Loucy (cell line): Measurements from ENCODE around the gene TBC1D2.

Experiments used
- H2AFZ ChIP-seq: fragments of 200-600 bp; sonication (generic); 2 replicates; pipeline ENCODE4 v1.6.0; 2016; ENCODE audit warnings: antibody characterized with exemption, mild to moderate bottlenecking, low read length, moderate library complexity
- H3F3A ChIP-seq: fragments of 200-600 bp; 2 replicates; pipeline ENCODE4 v1.6.0; 2016; ENCODE audit warnings: antibody characterized with exemption, low read depth, mild to moderate bottlenecking
- H3K27me3 ChIP-seq: fragments of 200-600 bp; sonication (generic); 2 replicates; pipeline ENCODE4 v1.6.1; 2014; ENCODE audit warnings: low read length, mild to moderate bottlenecking; ENCODE audit not compliant: insufficient read depth, poor library complexity, severe bottlenecking
- H3K36me3 ChIP-seq: fragments of 200-600 bp; sonication (generic); 2 replicates; pipeline ENCODE4 v1.6.1; 2016; ENCODE audit warnings: low read length; ENCODE audit not compliant: insufficient read depth
- H3K4me1 ChIP-seq: fragments of 200-600 bp; sonication (generic); 2 replicates; pipeline ENCODE4 v1.5.1; 2014; ENCODE audit warnings: low read length, mild to moderate bottlenecking; ENCODE audit not compliant: insufficient read depth, poor library complexity, severe bottlenecking
- H3K4me2 ChIP-seq: fragments of 200-600 bp; sonication (generic); 2 replicates; pipeline ENCODE4 v1.6.0; 2014; ENCODE audit warnings: antibody characterized with exemption, low read length, low read depth, mild to moderate bottlenecking; ENCODE audit not compliant: poor library complexity, severe bottlenecking
- H3K4me3 ChIP-seq: fragments of 200-600 bp; sonication (generic); 2 replicates; pipeline ENCODE4 v1.5.1; 2014; ENCODE audit warnings: low read length, mild to moderate bottlenecking, mixed read lengths; ENCODE audit not compliant: poor library complexity, severe bottlenecking
- H3K79me2 ChIP-seq: fragments of 200-600 bp; sonication (generic); 2 replicates; pipeline ENCODE4 v1.6.1; 2014; ENCODE audit warnings: low read length; ENCODE audit not compliant: insufficient read depth
- H3K9ac ChIP-seq: fragments of 200-600 bp; sonication (generic); 2 replicates; pipeline ENCODE4 v1.6.0; 2014; ENCODE audit warnings: mild to moderate bottlenecking, low read depth, low read length, moderate library complexity; ENCODE audit not compliant: poor library complexity, severe bottlenecking
- H3K9me2 ChIP-seq: fragments of 200-600 bp; sonication (generic); replicated peaks from 2 replicates; pipeline ENCODE4 v1.6.1; 2016; ENCODE audit warnings: low read depth, low read length, mixed read lengths
- H3K9me3 ChIP-seq: fragments of 200-600 bp; sonication (generic); 2 replicates; pipeline ENCODE4 v1.6.1; 2014; ENCODE audit warnings: mild to moderate bottlenecking, antibody characterized with exemption, low read length, low read depth; ENCODE audit not compliant: insufficient read depth
- H4K20me1 ChIP-seq: fragments of 200-600 bp; sonication (generic); 2 replicates; pipeline ENCODE4 v1.6.0; 2014; ENCODE audit warnings: antibody characterized with exemption, low read length, mild to moderate bottlenecking; ENCODE audit not compliant: insufficient read depth, poor library complexity, severe bottlenecking
- EZH2phosphoT487 ChIP-seq: fragments of 200-600 bp; IDR thresholded peaks from 2 replicates; pipeline ENCODE4 v1.6.1; 2018; ENCODE audit warnings: antibody characterized with exemption, mild to moderate bottlenecking, moderate library complexity, borderline replicate concordance
- TF ChIP-seq, protein P1 (sequence below): fragments of 200-600 bp; sonication (generic); conservative IDR thresholded peaks from 2 replicates; pipeline ENCODE4 v1.5.1; 2014; ENCODE audit warnings: mild to moderate bottlenecking, antibody characterized with exemption, low read length

TBC1D2 gene

DNA sequence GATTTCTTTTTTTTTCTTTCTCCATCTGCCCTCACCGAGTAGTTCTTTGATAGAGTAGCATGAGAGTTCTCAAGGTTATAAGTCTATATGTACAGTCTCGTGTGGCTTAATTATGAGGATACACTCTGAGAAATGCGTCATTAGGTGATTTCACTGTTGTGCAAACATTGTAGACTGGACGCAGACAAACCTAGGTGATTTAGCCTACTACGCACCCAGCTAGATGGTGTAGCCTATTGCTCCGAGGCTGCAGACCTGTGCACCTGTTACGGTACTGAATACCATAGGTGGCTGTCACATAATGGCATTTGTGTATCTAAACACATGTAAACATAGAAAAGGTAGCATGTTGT, 36.1 kb downstream of the TBC1D2 start:
- Histone ChIP-seq H3K36me3 (no peaks in the 10 kb centered on the region), H3K4me1 (no peaks in the 10 kb centered on the region), H3K9me3 (no peaks in the 10 kb centered on the region), H3K79me2 (no peaks in the 10 kb centered on the region), H3K4me3 (no peak overlapping the region), H2AFZ (no peak overlapping the region), H3K4me2 (no peak overlapping the region), H3F3A (no peaks in the 10 kb centered on the region), H3K27me3 (no peaks in the 10 kb centered on the region), H4K20me1 (no peaks in the 10 kb centered on the region), H3K9me2 (no peaks in the 10 kb centered on the region), H3K9ac (no peak overlapping the region)
- TF ChIP-seq, protein P1, sequence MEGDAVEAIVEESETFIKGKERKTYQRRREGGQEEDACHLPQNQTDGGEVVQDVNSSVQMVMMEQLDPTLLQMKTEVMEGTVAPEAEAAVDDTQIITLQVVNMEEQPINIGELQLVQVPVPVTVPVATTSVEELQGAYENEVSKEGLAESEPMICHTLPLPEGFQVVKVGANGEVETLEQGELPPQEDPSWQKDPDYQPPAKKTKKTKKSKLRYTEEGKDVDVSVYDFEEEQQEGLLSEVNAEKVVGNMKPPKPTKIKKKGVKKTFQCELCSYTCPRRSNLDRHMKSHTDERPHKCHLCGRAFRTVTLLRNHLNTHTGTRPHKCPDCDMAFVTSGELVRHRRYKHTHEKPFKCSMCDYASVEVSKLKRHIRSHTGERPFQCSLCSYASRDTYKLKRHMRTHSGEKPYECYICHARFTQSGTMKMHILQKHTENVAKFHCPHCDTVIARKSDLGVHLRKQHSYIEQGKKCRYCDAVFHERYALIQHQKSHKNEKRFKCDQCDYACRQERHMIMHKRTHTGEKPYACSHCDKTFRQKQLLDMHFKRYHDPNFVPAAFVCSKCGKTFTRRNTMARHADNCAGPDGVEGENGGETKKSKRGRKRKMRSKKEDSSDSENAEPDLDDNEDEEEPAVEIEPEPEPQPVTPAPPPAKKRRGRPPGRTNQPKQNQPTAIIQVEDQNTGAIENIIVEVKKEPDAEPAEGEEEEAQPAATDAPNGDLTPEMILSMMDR = no peak
- no peak for TF ChIP-seq EZH2phosphoT487

DNA sequence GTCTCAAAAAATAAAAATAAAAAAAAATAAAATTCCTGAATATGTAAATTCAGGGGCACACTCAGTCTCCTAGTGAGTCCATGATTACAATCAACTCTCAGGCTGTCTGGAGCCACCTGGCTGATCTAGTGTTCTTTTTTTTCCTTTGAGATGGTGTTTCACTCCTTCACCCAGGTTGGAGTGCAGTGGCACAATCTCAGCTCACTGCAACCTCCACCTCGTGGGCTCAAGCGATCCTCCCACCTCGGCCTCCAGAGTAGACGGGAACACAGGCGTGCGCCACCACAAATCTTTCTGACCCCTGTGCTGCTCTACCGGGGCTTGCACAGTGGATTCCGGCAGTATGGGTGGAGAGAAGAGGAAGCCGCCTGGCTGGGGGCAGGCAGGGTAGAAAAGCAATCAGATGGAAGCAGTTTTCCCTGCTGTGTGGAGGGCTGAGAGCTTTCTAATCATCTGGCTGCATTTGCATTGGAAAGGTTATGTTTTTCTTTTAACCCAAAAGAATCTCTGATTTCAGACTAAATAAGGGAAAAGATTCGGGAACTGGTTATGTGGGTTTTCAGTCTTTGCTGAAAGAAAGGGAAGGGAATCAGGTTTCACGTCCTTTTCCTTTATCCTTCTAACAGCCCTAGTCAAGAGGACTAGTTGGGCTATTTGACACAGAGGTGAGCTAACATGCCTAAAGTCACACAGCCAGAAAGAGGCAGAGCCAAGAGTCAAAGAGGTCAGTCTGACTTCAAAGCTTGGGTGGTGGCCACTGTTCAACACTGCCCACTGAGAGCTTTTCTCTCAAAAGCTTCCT, 36.7 kb downstream of the TBC1D2 start:
- Histone ChIP-seq H3K4me1 (no peaks in the 10 kb centered on the region), H3F3A (no peaks in the 10 kb centered on the region), H3K27me3 (no peaks in the 10 kb centered on the region), H3K4me2 (no peak overlapping the region), H3K9me2 (no peaks in the 10 kb centered on the region), H3K4me3 (no peak overlapping the region), H3K36me3 (no peaks in the 10 kb centered on the region), H3K9me3 (no peaks in the 10 kb centered on the region), H4K20me1 (no peaks in the 10 kb centered on the region), H3K79me2 (no peaks in the 10 kb centered on the region), H2AFZ (no peak overlapping the region), H3K9ac (no peak overlapping the region)
- TF ChIP-seq EZH2phosphoT487 = no peak
- TF ChIP-seq, protein P1 = no peak

DNA sequence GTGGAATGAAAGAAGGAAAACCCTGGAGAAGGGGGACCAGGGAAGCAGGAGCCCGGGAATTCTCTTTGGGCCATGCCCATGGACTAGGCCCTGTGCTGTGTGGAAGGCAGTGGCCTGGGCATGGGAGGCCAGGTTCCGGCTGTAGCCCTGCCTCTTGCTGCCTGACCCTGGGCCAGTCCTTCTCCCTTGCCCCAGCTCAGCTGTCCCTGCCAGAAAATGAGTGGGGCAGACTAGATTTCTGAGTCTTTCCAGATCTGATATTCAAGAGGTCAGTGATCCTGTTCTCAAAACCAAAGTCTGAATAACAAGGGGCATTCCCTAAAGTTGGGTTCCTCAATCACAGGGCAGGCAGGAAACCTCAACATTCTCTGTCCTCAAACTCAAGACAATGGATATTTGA, 38.2 kb downstream of the TBC1D2 start:
- no peaks in the 10 kb centered on the region for H3K36me3 ChIP-seq

More for the DNA sequence above, 38.2 kb downstream of the TBC1D2 start:
- no peaks in the 10 kb centered on the region for H3K79me2 ChIP-seq
- no peak overlapping the region for H3K4me2 ChIP-seq
- H3K27me3 ChIP-seq = no peaks in the 10 kb centered on the region
- no peak for TF ChIP-seq EZH2phosphoT487
- TF ChIP-seq, protein P1 = no peak
- no peak overlapping the region for H3K9ac ChIP-seq
- no peak overlapping the region for H3K4me3 ChIP-seq
- H2AFZ ChIP-seq = no peak overlapping the region
- H3K4me1 ChIP-seq = no peaks in the 10 kb centered on the region
- H4K20me1 ChIP-seq = no peaks in the 10 kb centered on the region
- H3K9me3 ChIP-seq = no peaks in the 10 kb centered on the region
- H3K9me2 ChIP-seq = no peaks in the 10 kb centered on the region
- no peaks in the 10 kb centered on the region for H3F3A ChIP-seq
